ENCODE measurements around the gene NDUFB4. TPM values are rescaled to one million over a fixed set of nuclear protein-coding genes. Genes with fewer than 3 reads are reported as not detected.

The NDUFB4 gene
- total RNA-seq, 1 experiment from 2014 or later: 161 TPM

- no peaks in the 10 kb centered on the region for H3K79me2 ChIP-seq (ENCODE audit: insufficient read depth, low read length)
- no peak overlapping the region for H3K9ac ChIP-seq (ENCODE audit: low read length)
- H3K36me3 ChIP-seq (ENCODE audit: control insufficient read depth in 1 of 2, insufficient read depth in 2 of 2, low read length in 2 of 2): no peaks in the 10 kb centered on the region
- intact Hi-C loops (cut with micrococcal nuclease): no loop called here
- H3K27me3 ChIP-seq (ENCODE audit: insufficient read depth, low read length): no peaks in the 10 kb centered on the region
- H3K9me2 ChIP-seq (ENCODE audit: insufficient read depth): no peaks in the 10 kb centered on the region
- DNase-seq (ENCODE audit: low read depth, low spot score): no peak
- ChIA-PET RAD21 (ENCODE audit: low non-redundant PET in 1 of 2, low total read pairs in 2 of 2, uncharacterized antibody in 2 of 2, unreplicated experiment in 2 of 2) (no interaction called here), CTCF (no interaction called here), POLR2A (no interaction called here)
- BruUV-seq (replicated peaks): no TSS peak
- TF ChIP-seq POLR2AphosphoS5 (IDR thresholded peaks at IDR 0.05; ENCODE audit: low read depth, low read length) (no peak), RAD21 (IDR thresholded peaks at IDR 0.05; ENCODE audit: low read depth) (no peak), ELF1 (IDR thresholded peaks at IDR 0.05; ENCODE audit: borderline replicate concordance, low read depth) (no peak), POLR2A (IDR thresholded peaks at IDR 0.05; ENCODE audit: borderline replicate concordance, extremely low read depth, insufficient read depth, insufficient read length) (no peak), MAX (IDR thresholded peaks at IDR 0.05) (no peak), SP1 (IDR thresholded peaks at IDR 0.05; ENCODE audit: low read depth) (no peak), FOSL1 (IDR thresholded peaks at IDR 0.05; ENCODE audit: low read depth) (no peak), YY1 (IDR thresholded peaks at IDR 0.05; ENCODE audit: extremely low read depth, insufficient replicate concordance, low read depth, low read length) (no peak), ZNF274 (IDR thresholded peaks at IDR 0.05; ENCODE audit: low read depth, low read length) (no peak), JUND (IDR thresholded peaks at IDR 0.05) (no peak), EZH2phosphoT487 (IDR thresholded peaks at IDR 0.05; ENCODE audit: borderline replicate concordance) (no peak), CBX3 (IDR thresholded peaks at IDR 0.05; ENCODE audit: low read depth) (no peak), REST (IDR thresholded peaks at IDR 0.05; ENCODE audit: low read depth) (no peak), TCF7L2 (IDR thresholded peaks at IDR 0.05; ENCODE audit: borderline replicate concordance, extremely low read depth, insufficient read depth, insufficient read length) (no peak), EZH2 (IDR thresholded peaks at IDR 0.05) (no peak)
- TF ChIP-seq, protein P1, sequence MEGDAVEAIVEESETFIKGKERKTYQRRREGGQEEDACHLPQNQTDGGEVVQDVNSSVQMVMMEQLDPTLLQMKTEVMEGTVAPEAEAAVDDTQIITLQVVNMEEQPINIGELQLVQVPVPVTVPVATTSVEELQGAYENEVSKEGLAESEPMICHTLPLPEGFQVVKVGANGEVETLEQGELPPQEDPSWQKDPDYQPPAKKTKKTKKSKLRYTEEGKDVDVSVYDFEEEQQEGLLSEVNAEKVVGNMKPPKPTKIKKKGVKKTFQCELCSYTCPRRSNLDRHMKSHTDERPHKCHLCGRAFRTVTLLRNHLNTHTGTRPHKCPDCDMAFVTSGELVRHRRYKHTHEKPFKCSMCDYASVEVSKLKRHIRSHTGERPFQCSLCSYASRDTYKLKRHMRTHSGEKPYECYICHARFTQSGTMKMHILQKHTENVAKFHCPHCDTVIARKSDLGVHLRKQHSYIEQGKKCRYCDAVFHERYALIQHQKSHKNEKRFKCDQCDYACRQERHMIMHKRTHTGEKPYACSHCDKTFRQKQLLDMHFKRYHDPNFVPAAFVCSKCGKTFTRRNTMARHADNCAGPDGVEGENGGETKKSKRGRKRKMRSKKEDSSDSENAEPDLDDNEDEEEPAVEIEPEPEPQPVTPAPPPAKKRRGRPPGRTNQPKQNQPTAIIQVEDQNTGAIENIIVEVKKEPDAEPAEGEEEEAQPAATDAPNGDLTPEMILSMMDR (IDR thresholded peaks at IDR 0.05 in 2 of 3, conservative IDR thresholded peaks at IDR 0.05 in 1 of 3; ENCODE audit: borderline replicate concordance in 1 of 3, insufficient read depth in 1 of 3, low read depth in 2 of 3, low read length in 2 of 3): no peak
- H3K4me2 ChIP-seq (ENCODE audit: low read length): no peak overlapping the region
- no peaks in the 10 kb centered on the region for H3K9me3 ChIP-seq (ENCODE audit: control insufficient read depth in 1 of 2, insufficient read depth in 1 of 2, low read depth in 1 of 2, low read length in 2 of 2)
- ATAC-seq: no peak
- H3K27ac ChIP-seq (ENCODE audit: low read depth, low read length): no peak overlapping the region
- peaks cover 13 to 29% of the 10 kb centered on the region in 2 experiments for H3K4me1 ChIP-seq (ENCODE audit: control insufficient read depth in 1 of 2, insufficient read depth in 2 of 2, low read length in 2 of 2)
- H4K20me1 ChIP-seq (ENCODE audit: insufficient read depth): no peaks in the 10 kb centered on the region
- peak overlapping the region; percentile 83 for H2AFZ ChIP-seq (ENCODE audit: low read depth, low read length, poor library complexity, severe bottlenecking)
- no peak overlapping the region for H3K4me3 ChIP-seq (replicated peaks in 1 of 2; ENCODE audit: low read depth in 1 of 2, low read length in 2 of 2)
Observed at GRCh38 chr3:120625159-120625586, 29.0 kb downstream of the NDUFB4 start.
